ENCODE measurements around the gene SLC23A1. TPM values are rescaled to one million over a fixed set of nuclear protein-coding genes. Genes with fewer than 3 reads are reported as not detected.

SLC23A1 gene
- 1 to 10 TPM; 4.8 to 5.9 TPM for total RNA-seq
- long read RNA-seq, partial matches to known transcripts: 1 of 2 reads
- long read RNA-seq, other reads (novel, unspliced or antisense): 1 of 2 reads

GRCh38 chr5:139383275-139383992, at the start of gene SLC23A1:
Gene SLC23A1 (minus strand): TSS chr5:139383297. CDS start chr5:139383253, 44 bp downstream.
- DNase-seq (peak; percentile 73 to 83), ATAC-seq (peak; percentile 71)
- intact Hi-C loops (cut with DNase I, micrococcal nuclease): no loop called here

- no peak for ATAC-seq
Measured at GRCh38 chr5:139431706-139432105, 48.6 kb upstream of the SLC23A1 start.

GRCh38 chr5:139430015-139430414, 46.9 kb upstream of the SLC23A1 start:
- intact Hi-C loops (cut with DNase I, micrococcal nuclease): no loop called here
- no peak for DNase-seq
- no peak for ATAC-seq

More at GRCh38 chr5:139431706-139432105, 48.6 kb upstream of the SLC23A1 start:
- no peak for DNase-seq
- intact Hi-C loops (cut with DNase I, micrococcal nuclease): no loop called here

- ATAC-seq (no peak), DNase-seq (no peak)
- intact Hi-C loops (cut with DNase I, micrococcal nuclease): no loop called here
Measured at GRCh38 chr5:139426203-139426885, 43.2 kb upstream of the SLC23A1 start.

GRCh38 chr5:139425497-139425896, 42.4 kb upstream of the SLC23A1 start:
- no peak for ATAC-seq
- DNase-seq: no peak
- intact Hi-C loops (cut with DNase I, micrococcal nuclease): no loop called here

GRCh38 chr5:139422307-139422893, 39.3 kb upstream of the SLC23A1 start:
- DNase-seq: no peak
- intact Hi-C loops (cut with DNase I, micrococcal nuclease): loop anchor here in 1 of 2 donors (5.0 kb wide), 1 partner anchor 90 kb away; no protein-coding TSS in a partner anchor
- peak; percentile 40 for ATAC-seq

GRCh38 chr5:139419226-139420192, 36.4 kb upstream of the SLC23A1 start:
- intact Hi-C loops (cut with DNase I, micrococcal nuclease): loop anchor here in 1 of 2 donors (5.0 kb wide), 1 partner anchor 93 kb away; no protein-coding TSS in a partner anchor
- ATAC-seq (peak; percentile 73), DNase-seq (no peak)

- ATAC-seq (peak; percentile 44), DNase-seq (no peak)
- intact Hi-C loops (cut with DNase I, micrococcal nuclease): no loop called here
Measured at GRCh38 chr5:139418793-139419192, 35.7 kb upstream of the SLC23A1 start.

- intact Hi-C loops (cut with DNase I, micrococcal nuclease): no loop called here
- DNase-seq: no peak
- ATAC-seq: no peak
Measured at GRCh38 chr5:139417214-139417613, 34.1 kb upstream of the SLC23A1 start.

GRCh38 chr5:139416651-139417050, 33.6 kb upstream of the SLC23A1 start:
- DNase-seq (peak; percentile 53 to 57), ATAC-seq (peak; percentile 69)
- intact Hi-C loops (cut with DNase I, micrococcal nuclease): no loop called here

- ATAC-seq (no peak), DNase-seq (no peak)
- intact Hi-C loops (cut with DNase I, micrococcal nuclease): no loop called here
Measured at GRCh38 chr5:139415869-139416268, 32.8 kb upstream of the SLC23A1 start.

- DNase-seq (no peak), ATAC-seq (no peak)
Measured at GRCh38 chr5:139415221-139415861, 32.2 kb upstream of the SLC23A1 start.

GRCh38 chr5:139414581-139415130, 31.6 kb upstream of the SLC23A1 start:
- no peak for ATAC-seq
- DNase-seq: no peak
- intact Hi-C loops (cut with DNase I, micrococcal nuclease): no loop called here

More at GRCh38 chr5:139415221-139415861, 32.2 kb upstream of the SLC23A1 start:
- intact Hi-C loops (cut with DNase I, micrococcal nuclease): no loop called here

GRCh38 chr5:139413963-139414362, 30.9 kb upstream of the SLC23A1 start:
- ATAC-seq (no peak), DNase-seq (no peak)
- intact Hi-C loops (cut with DNase I, micrococcal nuclease): no loop called here

- DNase-seq: no peak
- intact Hi-C loops (cut with DNase I, micrococcal nuclease): no loop called here
- no peak for ATAC-seq
Measured at GRCh38 chr5:139413153-139413552, 30.1 kb upstream of the SLC23A1 start.

- ATAC-seq (no peak), DNase-seq (no peak)
- intact Hi-C loops (cut with DNase I, micrococcal nuclease): no loop called here
Measured at GRCh38 chr5:139410993-139411828, 28.1 kb upstream of the SLC23A1 start.
